ENCODE data around the gene PLA2G4C. TPM values are rescaled to one million over a fixed set of nuclear protein-coding genes. Genes with fewer than 3 reads are reported as not detected.
A peak's percentile ranks its signal among the peaks of the same experiment; 100 is the strongest.

PLA2G4C gene
- total and polyA plus RNA-seq, 2 donors from 2014 or later, result 11.0 to 16.5 TPM

DNA sequence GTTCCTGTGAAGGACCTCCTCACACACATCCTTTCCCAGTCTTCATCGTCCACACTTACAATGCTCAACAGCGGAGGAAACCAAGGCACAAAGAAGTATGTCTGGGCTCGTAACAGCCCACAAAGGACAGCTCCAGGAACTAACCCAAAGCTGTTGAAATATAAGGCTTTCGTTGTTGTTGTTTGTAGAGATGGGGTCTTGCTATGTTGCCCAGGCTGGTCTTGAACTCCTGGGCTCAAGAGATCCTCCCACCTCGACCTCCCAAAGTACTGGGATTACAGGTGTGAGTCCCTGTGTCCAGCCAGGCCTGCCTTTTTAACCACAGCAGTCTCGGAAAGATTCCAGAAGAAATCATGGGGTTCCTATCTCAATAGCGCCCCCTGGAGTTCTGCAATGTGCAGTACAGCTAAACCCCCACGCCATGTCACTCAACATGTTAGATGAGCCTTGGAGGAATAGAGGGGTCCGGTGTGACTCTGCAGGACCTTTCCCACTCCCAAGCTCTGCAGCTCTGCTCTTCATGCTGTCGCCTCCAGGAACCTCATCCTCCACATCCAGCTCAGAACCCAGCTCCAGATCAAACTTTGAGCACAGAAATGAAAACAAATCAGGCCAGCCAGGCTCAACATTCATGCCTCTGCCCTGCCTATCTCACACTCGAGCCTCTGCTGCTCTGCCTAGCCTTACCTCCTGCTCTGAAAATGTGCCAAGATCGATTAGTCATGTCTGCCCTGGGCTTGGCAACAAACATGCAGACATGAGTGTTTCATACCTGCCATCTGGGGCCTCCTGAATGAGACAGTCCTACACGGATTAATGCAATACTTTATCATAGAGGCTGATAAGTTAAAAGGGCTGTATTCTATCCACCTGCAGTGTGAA, 7.5 kb downstream of the PLA2G4C start:
- FAIRE-seq, result no peak
- DNase-seq, result peak in 4 of 5 donors; percentile 17 to 54 (median 28)
- Histone ChIP-seq H3K27ac (ENCODE audit: low read depth in 2 of 2, low read length in 2 of 2) (no peak overlapping the region), H3K4me3 (ENCODE audit: low read length in 3 of 3) (no peak overlapping the region), H3K4me1 (ENCODE audit: control insufficient read depth in 2 of 3, insufficient read depth in 2 of 3, low read depth in 1 of 3, low read length in 3 of 3) (no peaks in the 10 kb centered on the region), H3K9ac (ENCODE audit: low read length in 3 of 3) (no peak overlapping the region), H3K9me3 (ENCODE audit: control insufficient read depth in 2 of 3, insufficient read depth in 1 of 3, low read length in 3 of 3) (no peaks in the 10 kb centered on the region), H3K27me3 (ENCODE audit: control insufficient read depth, insufficient read depth, low read length) (no peaks in the 10 kb centered on the region), H3K36me3 (ENCODE audit: control insufficient read depth in 2 of 3, insufficient read depth in 3 of 3, low read length in 3 of 3) (peaks cover 0 to 2% (median 0%) of the 10 kb centered on the region in 3 donors)
- intact Hi-C loops (cut with DNase I), result loop anchor here (10.0 kb wide), 1 partner anchor 52 kb away; no protein-coding TSS in a partner anchor
- peak; percentile 56 for TF ChIP-seq CTCF (IDR thresholded peaks at IDR 0.05; ENCODE audit: borderline replicate concordance, extremely low read depth, insufficient read depth)

- Histone ChIP-seq H3K9ac (ENCODE audit: low read length in 3 of 3) (no peak overlapping the region), H3K36me3 (ENCODE audit: control insufficient read depth in 2 of 3, insufficient read depth in 3 of 3, low read length in 3 of 3) (peaks cover 0 to 2% (median 0%) of the 10 kb centered on the region in 3 donors), H3K4me1 (ENCODE audit: control insufficient read depth in 2 of 3, insufficient read depth in 2 of 3, low read depth in 1 of 3, low read length in 3 of 3) (no peaks in the 10 kb centered on the region), H3K9me3 (ENCODE audit: control insufficient read depth in 2 of 3, insufficient read depth in 1 of 3, low read length in 3 of 3) (peaks cover 0 to 3% (median 0%) of the 10 kb centered on the region in 3 donors), H3K4me3 (ENCODE audit: low read length in 3 of 3) (no peak overlapping the region), H3K27me3 (ENCODE audit: control insufficient read depth, insufficient read depth, low read length) (no peaks in the 10 kb centered on the region), H3K27ac (ENCODE audit: low read depth in 2 of 2, low read length in 2 of 2) (no peak overlapping the region)
- intact Hi-C loops (cut with DNase I), result no loop called here
- DNase-seq, result no peak
- no peak for TF ChIP-seq CTCF (IDR thresholded peaks at IDR 0.05; ENCODE audit: borderline replicate concordance, extremely low read depth, insufficient read depth)
- no peak for FAIRE-seq
Measured at GRCh38 chr19:48095612-48096175, 14.9 kb downstream of the PLA2G4C start.

GRCh38 chr19:48094855-48095203, 15.8 kb downstream of the PLA2G4C start:
- H3K9ac ChIP-seq (ENCODE audit: low read length in 3 of 3), result no peak overlapping the region
- DNase-seq, result no peak
- intact Hi-C loops (cut with DNase I), result no loop called here
- TF ChIP-seq CTCF (IDR thresholded peaks at IDR 0.05; ENCODE audit: borderline replicate concordance, extremely low read depth, insufficient read depth), result no peak
- H3K4me3 ChIP-seq (ENCODE audit: low read length in 3 of 3), result no peak overlapping the region
- H3K9me3 ChIP-seq (ENCODE audit: control insufficient read depth in 2 of 3, insufficient read depth in 1 of 3, low read length in 3 of 3), result peaks cover 0 to 3% (median 0%) of the 10 kb centered on the region in 3 donors
- no peak for FAIRE-seq
- H3K36me3 ChIP-seq (ENCODE audit: control insufficient read depth in 2 of 3, insufficient read depth in 3 of 3, low read length in 3 of 3), result peaks cover 0 to 2% (median 0%) of the 10 kb centered on the region in 3 donors
- H3K4me1 ChIP-seq (ENCODE audit: control insufficient read depth in 2 of 3, insufficient read depth in 2 of 3, low read depth in 1 of 3, low read length in 3 of 3), result no peaks in the 10 kb centered on the region
- H3K27me3 ChIP-seq (ENCODE audit: control insufficient read depth, insufficient read depth, low read length), result no peaks in the 10 kb centered on the region
- H3K27ac ChIP-seq (ENCODE audit: low read depth in 2 of 2, low read length in 2 of 2), result no peak overlapping the region

Data from kidney (tissue), 14 donors.